ENCODE data around the gene SKI.

GRCh38 chr1:2257245-2257627, 29.1 kb downstream of the SKI start:
- TF ChIP-seq POLR2A (IDR thresholded peaks at IDR 0.05; ENCODE audit: low read depth, low read length), result no peak
- TF ChIP-seq POLR2AphosphoS5 (IDR thresholded peaks at IDR 0.05; ENCODE audit: low read depth, low read length), result no peak
- TF ChIP-seq TAF1 (IDR thresholded peaks at IDR 0.05; ENCODE audit: borderline replicate concordance, low read depth, low read length), result no peak

Data from GM12892 (cell line).